ENCODE results near the gene ITM2C. TPM values are rescaled to one million over a fixed set of nuclear protein-coding genes. Genes with fewer than 3 reads are reported as not detected.

The ITM2C gene
- total and polyA plus RNA-seq, 9 of the 15 experiments (the other 6 are each of a cell fraction or from before 2014, with no cell fraction given), result 0.49 to 58.8 (median 21.5) TPM

DNA sequence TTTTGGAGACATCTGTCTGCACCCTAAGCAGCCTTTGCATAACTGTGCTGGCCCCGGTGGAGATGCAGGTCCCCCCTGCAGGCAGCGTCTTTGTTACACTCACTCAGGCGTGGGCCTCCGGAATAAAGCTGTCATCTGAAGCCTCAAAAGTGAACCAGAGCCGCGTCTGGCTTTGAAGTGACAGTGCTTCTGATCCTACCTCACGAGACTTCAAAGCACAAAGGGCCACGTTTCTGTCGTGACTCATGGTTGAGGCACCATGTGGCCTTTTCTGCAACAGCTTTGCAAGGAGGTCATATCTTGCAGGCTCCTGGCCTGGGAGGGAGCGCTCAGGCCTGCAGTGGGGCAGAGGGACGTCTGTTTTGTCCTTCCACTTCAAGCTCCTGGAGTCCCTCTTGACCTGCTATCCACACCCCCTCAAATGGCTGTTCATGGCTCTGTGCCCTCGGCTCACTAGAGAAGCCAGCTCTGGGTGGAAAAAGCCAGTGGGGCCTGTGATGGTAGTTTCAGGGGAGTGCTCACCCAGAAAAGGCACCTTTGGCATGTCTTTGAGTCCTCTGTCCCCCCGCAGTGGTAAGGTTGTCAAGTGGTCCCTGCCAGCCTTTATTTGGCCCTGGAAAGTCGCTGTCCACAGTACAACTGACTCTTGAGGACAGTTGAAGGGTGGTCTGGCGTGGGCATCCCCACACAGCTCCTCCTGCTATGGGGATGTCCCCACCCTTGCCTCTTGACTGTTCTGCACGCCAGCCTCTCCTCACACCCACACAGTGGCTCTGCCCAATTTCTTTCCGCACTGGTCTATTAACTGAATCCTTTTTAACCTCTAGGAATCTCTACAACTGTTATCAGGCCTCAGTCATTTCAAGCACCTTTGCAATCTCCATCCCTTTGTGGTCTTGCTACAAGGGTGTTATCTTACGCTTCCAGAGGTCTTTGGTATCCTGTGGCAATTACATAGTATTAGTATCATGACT, 41.0 kb downstream of the ITM2C start (continued):
- TF ChIP-seq DIDO1 (tag; IDR thresholded peaks at IDR 0.05; ENCODE audit: low read depth) (no peak), NFIX (CRISPR knock-in tag; IDR thresholded peaks at IDR 0.05; ENCODE audit: low read depth) (no peak), ZNF140 (CRISPR knock-in tag; IDR thresholded peaks at IDR 0.05) (no peak), EP400 (IDR thresholded peaks at IDR 0.05) (peak; percentile 36; the same call in 1 of the 2 replicates), HDAC2 (IDR thresholded peaks at IDR 0.05) (peak; percentile 38; the same call in 1 of the 2 replicates), MCM7 (IDR thresholded peaks at IDR 0.05) (no peak), BDP1 (IDR thresholded peaks at IDR 0.05; ENCODE audit: insufficient read depth, insufficient read length) (no peak), SUPT5H (IDR thresholded peaks at IDR 0.05) (no peak), RBM17 (IDR thresholded peaks at IDR 0.05; ENCODE audit: borderline replicate concordance, low read depth, low read length) (no peak), ZNF644 (tag; IDR thresholded peaks at IDR 0.05; ENCODE audit: low read depth) (no peak), U2AF2 (optimal IDR thresholded peaks at IDR 0.05; ENCODE audit: low read depth, low read length) (no peak), ZNF197 (CRISPR knock-in tag; IDR thresholded peaks at IDR 0.05; ENCODE audit: low read depth) (no peak), EZH2 (IDR thresholded peaks at IDR 0.05; ENCODE audit: borderline replicate concordance, low read depth, low read length) (no peak), RB1 (IDR thresholded peaks at IDR 0.05; ENCODE audit: low read depth) (no peak), WHSC1 (IDR thresholded peaks at IDR 0.05; ENCODE audit: low read length) (no peak), MIER1 (IDR thresholded peaks at IDR 0.05; ENCODE audit: low read depth) (no peak), SOX6 (IDR thresholded peaks at IDR 0.05) (peak; percentile 70), HNRNPL (IDR thresholded peaks at IDR 0.05; ENCODE audit: low read depth, low read length) (no peak)
- TF ChIP-seq, protein P1, sequence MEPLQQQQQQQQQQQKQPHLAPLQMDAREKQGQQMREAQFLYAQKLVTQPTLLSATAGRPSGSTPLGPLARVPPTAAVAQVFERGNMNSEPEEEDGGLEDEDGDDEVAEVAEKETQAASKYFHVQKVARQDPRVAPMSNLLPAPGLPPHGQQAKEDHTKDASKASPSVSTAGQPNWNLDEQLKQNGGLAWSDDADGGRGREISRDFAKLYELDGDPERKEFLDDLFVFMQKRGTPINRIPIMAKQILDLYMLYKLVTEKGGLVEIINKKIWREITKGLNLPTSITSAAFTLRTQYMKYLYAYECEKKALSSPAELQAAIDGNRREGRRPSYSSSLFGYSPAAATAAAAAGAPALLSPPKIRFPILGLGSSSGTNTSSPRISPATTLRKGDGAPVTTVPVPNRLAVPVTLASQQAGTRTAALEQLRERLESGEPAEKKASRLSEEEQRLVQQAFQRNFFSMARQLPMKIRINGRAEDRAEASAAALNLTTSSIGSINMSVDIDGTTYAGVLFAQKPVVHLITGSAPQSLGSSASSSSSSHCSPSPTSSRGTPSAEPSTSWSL (CRISPR knock-in tag; IDR thresholded peaks at IDR 0.05; ENCODE audit: borderline replicate concordance), result no peak
- TF ChIP-seq, protein P2, sequence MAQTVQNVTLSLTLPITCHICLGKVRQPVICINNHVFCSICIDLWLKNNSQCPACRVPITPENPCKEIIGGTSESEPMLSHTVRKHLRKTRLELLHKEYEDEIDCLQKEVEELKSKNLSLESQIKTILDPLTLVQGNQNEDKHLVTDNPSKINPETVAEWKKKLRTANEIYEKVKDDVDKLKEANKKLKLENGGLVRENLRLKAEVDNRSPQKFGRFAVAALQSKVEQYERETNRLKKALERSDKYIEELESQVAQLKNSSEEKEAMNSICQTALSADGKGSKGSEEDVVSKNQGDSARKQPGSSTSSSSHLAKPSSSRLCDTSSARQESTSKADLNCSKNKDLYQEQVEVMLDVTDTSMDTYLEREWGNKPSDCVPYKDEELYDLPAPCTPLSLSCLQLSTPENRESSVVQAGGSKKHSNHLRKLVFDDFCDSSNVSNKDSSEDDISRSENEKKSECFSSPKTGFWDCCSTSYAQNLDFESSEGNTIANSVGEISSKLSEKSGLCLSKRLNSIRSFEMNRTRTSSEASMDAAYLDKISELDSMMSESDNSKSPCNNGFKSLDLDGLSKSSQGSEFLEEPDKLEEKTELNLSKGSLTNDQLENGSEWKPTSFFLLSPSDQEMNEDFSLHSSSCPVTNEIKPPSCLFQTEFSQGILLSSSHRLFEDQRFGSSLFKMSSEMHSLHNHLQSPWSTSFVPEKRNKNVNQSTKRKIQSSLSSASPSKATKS (CRISPR knock-in tag; IDR thresholded peaks at IDR 0.05), result no peak
- TF ChIP-seq, protein P3, sequence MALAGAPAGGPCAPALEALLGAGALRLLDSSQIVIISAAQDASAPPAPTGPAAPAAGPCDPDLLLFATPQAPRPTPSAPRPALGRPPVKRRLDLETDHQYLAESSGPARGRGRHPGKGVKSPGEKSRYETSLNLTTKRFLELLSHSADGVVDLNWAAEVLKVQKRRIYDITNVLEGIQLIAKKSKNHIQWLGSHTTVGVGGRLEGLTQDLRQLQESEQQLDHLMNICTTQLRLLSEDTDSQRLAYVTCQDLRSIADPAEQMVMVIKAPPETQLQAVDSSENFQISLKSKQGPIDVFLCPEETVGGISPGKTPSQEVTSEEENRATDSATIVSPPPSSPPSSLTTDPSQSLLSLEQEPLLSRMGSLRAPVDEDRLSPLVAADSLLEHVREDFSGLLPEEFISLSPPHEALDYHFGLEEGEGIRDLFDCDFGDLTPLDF (CRISPR knock-in tag; IDR thresholded peaks at IDR 0.05), result no peak
- TF ChIP-seq, protein P4, sequence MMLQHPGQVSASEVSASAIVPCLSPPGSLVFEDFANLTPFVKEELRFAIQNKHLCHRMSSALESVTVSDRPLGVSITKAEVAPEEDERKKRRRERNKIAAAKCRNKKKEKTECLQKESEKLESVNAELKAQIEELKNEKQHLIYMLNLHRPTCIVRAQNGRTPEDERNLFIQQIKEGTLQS (IDR thresholded peaks at IDR 0.05), result peak; percentile 70
- TF ChIP-seq, protein P4 (CRISPR knock-in tag; conservative IDR thresholded peaks at IDR 0.05), result no peak
